HepG2 (cell line): Measurements from ENCODE around the gene CCDC97. TPM values are rescaled to one million over a fixed set of nuclear protein-coding genes. Genes with fewer than 3 reads are reported as not detected.

Experiments used
- ARID2 ChIP-seq: sonication (generic); formaldehyde crosslinking; IDR thresholded peaks from 2 replicates; pipeline ENCODE4 v1.8.1; 2022; ENCODE audit warnings: mild to moderate bottlenecking, missing genetic modification reagents, borderline replicate concordance
- ARNT2 ChIP-seq: sonication (generic); formaldehyde crosslinking; IDR thresholded peaks from 2 replicates; pipeline ENCODE4 v1.8.0; 2022; ENCODE audit warnings: mild to moderate bottlenecking, low read depth, missing genetic modification reagents, moderate library complexity
- ATF7 ChIP-seq, 2 experiments: fragments of 450-650 bp in 1 of 2; sonication (generic) in 1 of 2; formaldehyde crosslinking in 1 of 2; IDR thresholded peaks; 2 replicates each; pipeline versions ENCODE4 v1.4.0 to v1.6.1; 2016 to 2020; ENCODE audit warnings: antibody characterized with exemption in 1 of 2, mild to moderate bottlenecking in 1 of 2, missing genetic modification reagents in 1 of 2
- CBFB ChIP-seq: sonication (generic); formaldehyde crosslinking; IDR thresholded peaks from 2 replicates; pipeline ENCODE4 v1.4.0; 2020; ENCODE audit warnings: missing genetic modification reagents
- ISX ChIP-seq: sonication (generic); formaldehyde crosslinking; conservative IDR thresholded peaks from 2 replicates; pipeline ENCODE4 v1.5.0; 2020; ENCODE audit warnings: missing genetic modification reagents
- RCOR2 ChIP-seq: IDR thresholded peaks from 2 replicates; pipeline ENCODE4 v1.6.1; 2016; ENCODE audit warnings: missing biosample characterization, missing genetic modification reagents
- RFX3 ChIP-seq: IDR thresholded peaks from 2 replicates; pipeline ENCODE4 v1.6.1; 2016; ENCODE audit warnings: missing biosample characterization, missing genetic modification reagents
- SAFB2 ChIP-seq: sonication (generic); formaldehyde crosslinking; IDR thresholded peaks from 2 replicates; pipeline ENCODE4 v1.5.1; 2020; ENCODE audit warnings: missing genetic modification reagents, low read depth, mild to moderate bottlenecking, borderline replicate concordance
- SRSF4 ChIP-seq: fragments of 200-400 bp; formaldehyde crosslinking; IDR thresholded peaks from one replicate; pipeline ENCODE4 v1.6.1; 2018; ENCODE audit warnings: mild to moderate bottlenecking, low read depth, low read length, moderate library complexity; ENCODE audit not compliant: poor library complexity, severe bottlenecking
- TEAD2 ChIP-seq: sonication (generic); formaldehyde crosslinking; IDR thresholded peaks from 2 replicates; pipeline ENCODE4 v1.9.0; 2021; ENCODE audit warnings: missing genetic modification reagents
- ZFX ChIP-seq: sonication (generic); formaldehyde crosslinking; IDR thresholded peaks from 2 replicates; pipeline ENCODE4 v1.4.0; 2020; ENCODE audit warnings: mild to moderate bottlenecking, low read depth, missing genetic modification reagents, moderate library complexity
- ZNF616 ChIP-seq: sonication (generic); formaldehyde crosslinking; IDR thresholded peaks from 2 replicates; pipeline ENCODE4 v1.5.0; 2020; ENCODE audit warnings: low read depth, mild to moderate bottlenecking, missing genetic modification reagents
- ZNF687 ChIP-seq: sonication (generic); formaldehyde crosslinking; IDR thresholded peaks from 2 replicates; pipeline ENCODE4 v1.5.1; 2020; ENCODE audit warnings: mild to moderate bottlenecking, missing genetic modification reagents, moderate library complexity
- ZNF749 ChIP-seq: sonication (generic); formaldehyde crosslinking; IDR thresholded peaks from 2 replicates; pipeline ENCODE4 v1.8.0; 2022; ENCODE audit warnings: mild to moderate bottlenecking, missing genetic modification reagents, moderate library complexity, borderline replicate concordance
- ZNF777 ChIP-seq: sonication (generic); formaldehyde crosslinking; IDR thresholded peaks from 2 replicates; pipeline ENCODE4 v1.4.0; 2020; ENCODE audit warnings: missing genetic modification reagents
- ZNF790 ChIP-seq: sonication (generic); formaldehyde crosslinking; IDR thresholded peaks from 2 replicates; pipeline ENCODE4 v1.8.0; 2022; ENCODE audit warnings: missing genetic modification reagents, mild to moderate bottlenecking, borderline replicate concordance
- polyA plus RNA-seq, 8 experiments: library from polyadenylated mRNA; depleted of rRNA in 3 of 8; stranded (reverse) in 7 of 8; unstranded in 1 of 8; fragments of >200 nt; fragmentation: Illumina TruSeq in 4 of 8; extraction: Trizol in 4 of 8; gene quantifications; 2 replicates each; pipeline versions ENCODE4 v1.2.1 to v1.2.3, GENCODE V29; 2011 to 2016; ENCODE audit warnings: low read depth in 4 of 8, missing spikeins in 1 of 8, mixed read lengths in 1 of 8; ENCODE audit not compliant: insufficient read depth in 1 of 8
- total RNA-seq, 5 experiments: library from RNA; depleted of rRNA; stranded (reverse); fragments of >200 nt; fragmentation: Illumina TruSeq; extraction: Trizol; gene quantifications; 2 replicates each; pipeline ENCODE4 v1.2.3, GENCODE V29; 2016; ENCODE audit warnings: low read depth in 1 of 5
- TF ChIP-seq, protein P1 (sequence below): sonication (generic); formaldehyde crosslinking; IDR thresholded peaks from 2 replicates; pipeline ENCODE4 v1.5.0; 2020; ENCODE audit warnings: mild to moderate bottlenecking, low read depth, missing genetic modification reagents, borderline replicate concordance
- TF ChIP-seq, protein P2 (sequence below): sonication (generic); formaldehyde crosslinking; IDR thresholded peaks from 2 replicates; pipeline ENCODE4 v1.4.0; 2020; ENCODE audit warnings: mild to moderate bottlenecking, missing genetic modification reagents
- TF ChIP-seq, protein P3 (sequence below): sonication (generic); formaldehyde crosslinking; IDR thresholded peaks from 2 replicates; pipeline ENCODE4 v1.5.0; 2020; ENCODE audit warnings: missing genetic modification reagents, mild to moderate bottlenecking, borderline replicate concordance
- TF ChIP-seq, protein P4 (sequence below): sonication (generic); formaldehyde crosslinking; IDR thresholded peaks from 2 replicates; pipeline ENCODE4 v1.4.0; 2020; ENCODE audit warnings: mild to moderate bottlenecking, missing genetic modification reagents

The CCDC97 gene
- total and polyA plus RNA-seq, 2 of the 13 experiments (the other 11 are each of a cell fraction or from before 2014, with no cell fraction given), result 6.2 to 7.3 TPM

DNA sequence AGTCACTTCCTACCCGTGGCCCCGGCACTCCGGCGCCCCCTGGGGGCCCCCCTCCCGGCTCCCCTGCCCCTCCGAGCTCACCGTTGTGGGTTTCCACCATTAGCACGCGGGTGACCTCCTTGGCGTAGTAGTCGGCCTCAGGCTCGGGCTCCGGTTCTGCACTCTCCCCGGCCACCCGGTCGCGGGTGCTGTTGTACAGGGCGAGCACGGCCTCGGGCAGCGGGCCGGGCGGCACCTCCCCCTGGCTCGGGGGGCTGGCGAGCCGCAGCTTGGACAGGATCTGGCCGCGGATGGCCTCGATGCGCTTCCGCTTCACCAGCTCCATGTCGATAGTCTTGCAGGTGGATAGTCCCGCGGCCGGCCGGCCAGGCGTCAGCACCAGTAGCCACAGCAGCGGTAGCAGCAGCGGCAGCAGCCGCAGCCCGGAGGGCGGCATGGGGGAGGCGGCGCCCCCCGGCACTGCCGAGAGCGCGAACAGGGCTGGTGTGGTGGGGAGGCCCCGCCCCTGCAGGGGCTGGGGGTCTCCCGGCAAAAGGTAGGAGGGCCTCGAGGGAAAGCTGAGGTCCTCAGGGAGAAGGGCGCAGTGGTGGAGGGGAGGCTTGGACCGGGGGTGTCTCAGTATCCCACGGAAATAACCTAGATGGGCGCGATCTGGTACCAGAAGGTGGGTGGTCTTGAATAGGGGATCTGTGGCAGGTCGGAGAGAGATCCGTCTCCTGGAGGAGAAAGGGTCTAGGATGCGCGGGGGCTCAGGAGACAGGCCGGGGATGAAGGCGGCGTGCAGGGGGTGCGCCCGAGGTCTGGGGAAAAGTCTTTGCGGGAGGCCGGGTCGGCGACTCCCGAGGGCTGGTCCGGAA is 42.9 kb downstream of the CCDC97 start (continued):
- no peak for TF ChIP-seq SRSF4
- peak; percentile 88 for TF ChIP-seq ZNF687 (CRISPR knock-in tag)
- TF ChIP-seq ATF7 (IDR thresholded peaks at IDR 0.05), result no peak
- no peak for TF ChIP-seq ATF7 (CRISPR knock-in tag; IDR thresholded peaks at IDR 0.05)
- TF ChIP-seq, protein P1, sequence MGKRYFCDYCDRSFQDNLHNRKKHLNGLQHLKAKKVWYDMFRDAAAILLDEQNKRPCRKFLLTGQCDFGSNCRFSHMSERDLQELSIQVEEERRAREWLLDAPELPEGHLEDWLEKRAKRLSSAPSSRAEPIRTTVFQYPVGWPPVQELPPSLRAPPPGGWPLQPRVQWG (CRISPR knock-in tag), result no peak
- TF ChIP-seq TEAD2, result no peak
- no peak for TF ChIP-seq SAFB2 (CRISPR knock-in tag)
- TF ChIP-seq, protein P2, sequence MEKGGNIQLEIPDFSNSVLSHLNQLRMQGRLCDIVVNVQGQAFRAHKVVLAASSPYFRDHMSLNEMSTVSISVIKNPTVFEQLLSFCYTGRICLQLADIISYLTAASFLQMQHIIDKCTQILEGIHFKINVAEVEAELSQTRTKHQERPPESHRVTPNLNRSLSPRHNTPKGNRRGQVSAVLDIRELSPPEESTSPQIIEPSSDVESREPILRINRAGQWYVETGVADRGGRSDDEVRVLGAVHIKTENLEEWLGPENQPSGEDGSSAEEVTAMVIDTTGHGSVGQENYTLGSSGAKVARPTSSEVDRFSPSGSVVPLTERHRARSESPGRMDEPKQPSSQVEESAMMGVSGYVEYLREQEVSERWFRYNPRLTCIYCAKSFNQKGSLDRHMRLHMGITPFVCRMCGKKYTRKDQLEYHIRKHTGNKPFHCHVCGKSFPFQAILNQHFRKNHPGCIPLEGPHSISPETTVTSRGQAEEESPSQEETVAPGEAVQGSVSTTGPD (CRISPR knock-in tag), result no peak
- no peak for TF ChIP-seq ZNF777 (CRISPR knock-in tag)
- no peak for TF ChIP-seq ZNF749 (CRISPR knock-in tag)
- peak; percentile 25; the same call in 1 of the 2 replicates for TF ChIP-seq ZNF790 (CRISPR knock-in tag)
- TF ChIP-seq RCOR2 (CRISPR knock-in tag), result no peak
- TF ChIP-seq, protein P3, sequence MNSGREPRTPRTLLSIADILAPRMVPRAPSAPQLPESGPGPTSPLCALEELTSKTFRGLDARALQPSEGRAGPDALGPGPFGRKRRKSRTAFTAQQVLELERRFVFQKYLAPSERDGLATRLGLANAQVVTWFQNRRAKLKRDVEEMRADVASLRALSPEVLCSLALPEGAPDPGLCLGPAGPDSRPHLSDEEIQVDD (CRISPR knock-in tag), result no peak
- TF ChIP-seq, protein P4, sequence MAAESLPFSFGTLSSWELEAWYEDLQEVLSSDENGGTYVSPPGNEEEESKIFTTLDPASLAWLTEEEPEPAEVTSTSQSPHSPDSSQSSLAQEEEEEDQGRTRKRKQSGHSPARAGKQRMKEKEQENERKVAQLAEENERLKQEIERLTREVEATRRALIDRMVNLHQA, result no peak
- TF ChIP-seq ISX (CRISPR knock-in tag), result peak; percentile 60; the same call in 1 of the 2 replicates
- TF ChIP-seq ARID2 (CRISPR knock-in tag), result 0 out of 2 replicates have a peak, but pooled peaks have one; percentile 36
- TF ChIP-seq ARNT2, result no peak
- TF ChIP-seq RFX3 (CRISPR knock-in tag), result no peak
- TF ChIP-seq CBFB (CRISPR knock-in tag), result no peak
- peak; percentile 74; the same call in 1 of the 2 replicates for TF ChIP-seq ZNF616
- peak; percentile 72 for TF ChIP-seq ZFX (CRISPR knock-in tag)
